HG02840 (cell line): ENCODE measurements around the gene LPCAT2.

Source experiments
- ATAC-seq: cut with Tn5 transposase; IDR thresholded peaks from one replicate; pipeline ENCODE4 v1.9.1; 2021; ENCODE audit warnings: mild to moderate bottlenecking, moderate library complexity, moderate number of reproducible peaks; ENCODE audit not compliant: unreplicated experiment, low FRiP score

LPCAT2 gene

DNA sequence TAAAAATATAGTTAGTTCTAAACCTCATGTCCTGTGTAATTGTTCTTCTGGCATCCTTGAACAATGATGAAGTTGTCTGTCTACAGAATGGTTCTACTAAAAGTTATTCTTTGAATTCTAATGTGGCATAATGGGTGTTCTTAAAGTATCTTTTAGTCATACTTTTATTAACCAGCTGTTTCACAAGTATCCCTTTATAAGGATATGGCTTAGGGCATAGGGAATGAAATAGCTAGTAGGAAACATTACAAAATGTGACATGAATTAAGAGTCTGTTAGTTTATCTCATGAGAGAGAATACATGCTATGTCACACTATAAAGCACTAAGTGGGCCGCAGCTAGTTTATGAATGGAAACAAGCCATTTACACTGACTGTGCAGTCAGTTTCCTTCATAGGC, 31.3 kb downstream of the LPCAT2 start:
- ATAC-seq, result no peak

DNA sequence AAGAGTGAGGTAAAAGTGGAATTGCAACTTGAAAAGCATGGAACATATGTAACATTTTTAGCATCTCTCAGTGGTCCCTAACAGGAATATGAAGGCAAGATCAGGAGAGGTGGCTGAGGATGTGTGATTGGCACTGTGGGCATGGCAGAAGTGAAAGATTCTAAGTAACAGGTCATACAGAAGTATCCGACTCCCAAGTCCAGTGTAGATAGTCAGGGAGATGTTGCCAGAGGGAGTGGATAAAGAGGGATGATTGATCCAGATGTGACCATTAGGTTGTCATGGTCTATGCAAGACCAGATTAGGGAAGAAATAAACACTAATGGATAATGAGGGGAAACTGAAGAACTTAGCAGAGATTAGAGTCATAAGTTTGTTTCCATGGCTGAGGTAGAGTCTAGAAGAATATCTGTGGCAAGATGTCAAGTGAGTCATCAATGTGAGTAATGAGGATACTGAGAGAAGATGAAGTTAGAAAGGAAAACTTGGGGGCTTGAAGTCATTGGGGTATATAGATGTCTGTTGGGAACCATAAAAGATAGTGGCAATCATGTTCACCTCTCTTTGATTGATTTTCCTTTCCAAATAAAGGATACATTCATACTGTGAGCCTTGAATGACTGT, 33.7 kb downstream of the LPCAT2 start:
- no peak for ATAC-seq

DNA sequence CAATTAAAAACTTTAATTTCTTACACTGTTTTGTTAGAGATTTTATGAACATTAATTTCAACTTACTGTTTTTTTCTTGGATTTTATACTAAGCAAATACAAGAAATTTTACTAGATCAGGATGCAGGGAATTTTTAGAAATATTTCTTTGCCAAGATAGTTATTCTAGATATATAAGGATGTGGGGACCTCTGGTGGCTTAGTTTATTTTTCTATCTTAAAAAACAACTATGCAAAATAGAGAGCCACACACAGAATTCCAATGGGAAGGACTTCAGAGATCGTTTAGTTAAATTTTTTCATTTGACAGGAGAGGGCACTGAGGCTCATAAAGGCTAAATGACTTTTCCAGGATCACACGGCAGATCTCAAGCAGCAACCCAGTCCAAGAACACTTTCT, 34.6 kb downstream of the LPCAT2 start:
- ATAC-seq, result no peak

DNA sequence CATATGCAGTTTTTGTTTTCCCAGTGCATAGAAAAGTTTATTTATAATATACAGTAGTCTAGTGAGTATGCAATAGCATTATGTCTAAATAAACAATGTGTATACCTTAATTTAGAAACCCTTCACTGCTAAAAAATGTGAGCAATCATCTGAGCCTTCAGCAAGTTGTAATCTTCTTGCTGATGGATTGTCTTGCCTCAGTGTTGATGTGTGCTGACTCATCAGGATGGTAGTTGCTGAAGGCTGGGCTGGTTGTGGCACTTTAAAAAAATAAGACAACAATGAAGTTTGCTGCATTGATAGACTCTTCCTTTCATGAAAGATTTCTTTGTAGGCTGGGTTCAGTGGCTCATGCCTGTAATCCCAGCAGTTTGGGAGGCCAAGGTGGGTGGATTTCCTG, 43.7 kb downstream of the LPCAT2 start:
- no peak for ATAC-seq

DNA sequence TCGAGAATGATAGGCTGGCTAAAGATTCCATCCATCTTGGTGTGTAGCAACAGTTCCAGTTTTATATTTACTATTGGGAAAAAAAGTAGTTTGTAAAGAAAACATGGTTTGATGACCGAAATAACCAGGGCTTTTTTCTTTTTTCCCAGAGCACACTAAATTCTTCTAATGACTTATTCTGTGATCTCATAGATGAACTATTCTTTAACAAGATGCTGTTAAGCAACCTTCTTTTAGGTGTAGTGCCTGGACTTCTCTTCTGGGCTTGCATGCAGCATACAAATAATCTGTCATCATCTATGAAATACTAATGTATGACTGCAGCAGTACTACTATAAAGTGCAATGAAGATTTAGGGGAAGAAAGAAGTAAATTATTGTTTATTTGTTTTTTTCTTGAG, 46.6 kb downstream of the LPCAT2 start:
- ATAC-seq, result no peak

DNA sequence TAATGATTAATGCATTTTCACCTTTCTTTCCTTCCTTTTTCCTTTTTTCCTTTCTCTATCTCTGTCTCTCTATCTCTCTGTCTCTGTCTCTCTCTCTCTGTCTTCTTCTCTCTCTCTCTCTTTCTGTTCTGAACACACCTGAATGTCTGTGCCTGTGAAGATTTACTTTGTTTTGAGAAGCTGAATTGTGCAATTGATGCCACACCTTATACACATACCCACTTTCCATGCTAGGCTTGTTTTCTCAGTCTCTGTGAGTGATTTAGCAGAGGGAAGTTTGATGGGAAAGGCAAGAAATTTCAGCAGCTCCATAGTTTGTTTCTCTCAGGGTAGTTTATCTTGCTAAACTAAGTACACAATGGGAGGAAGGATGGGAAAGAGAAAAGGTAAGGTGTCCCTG, 48.3 kb downstream of the LPCAT2 start:
- no peak for ATAC-seq

DNA sequence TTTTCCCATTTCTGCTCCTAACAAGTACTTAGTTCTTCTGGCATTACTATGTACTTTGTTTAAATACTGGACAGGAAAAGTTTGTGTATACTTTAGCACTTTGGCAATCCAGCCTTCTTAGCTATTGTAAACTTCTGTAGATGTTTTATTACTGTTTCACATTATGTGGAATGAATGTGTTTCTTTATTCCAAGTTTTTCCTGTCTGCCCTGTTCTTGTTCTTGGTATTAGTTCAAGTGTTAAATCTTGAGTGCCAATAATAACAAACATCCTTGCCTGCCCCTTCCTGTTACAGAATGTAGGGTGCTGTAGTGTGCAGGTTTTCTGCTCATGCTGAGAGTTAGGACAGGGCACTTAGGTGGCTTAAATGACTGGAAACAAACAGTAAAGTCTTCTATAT, 50.4 kb downstream of the LPCAT2 start:
- ATAC-seq, result no peak

DNA sequence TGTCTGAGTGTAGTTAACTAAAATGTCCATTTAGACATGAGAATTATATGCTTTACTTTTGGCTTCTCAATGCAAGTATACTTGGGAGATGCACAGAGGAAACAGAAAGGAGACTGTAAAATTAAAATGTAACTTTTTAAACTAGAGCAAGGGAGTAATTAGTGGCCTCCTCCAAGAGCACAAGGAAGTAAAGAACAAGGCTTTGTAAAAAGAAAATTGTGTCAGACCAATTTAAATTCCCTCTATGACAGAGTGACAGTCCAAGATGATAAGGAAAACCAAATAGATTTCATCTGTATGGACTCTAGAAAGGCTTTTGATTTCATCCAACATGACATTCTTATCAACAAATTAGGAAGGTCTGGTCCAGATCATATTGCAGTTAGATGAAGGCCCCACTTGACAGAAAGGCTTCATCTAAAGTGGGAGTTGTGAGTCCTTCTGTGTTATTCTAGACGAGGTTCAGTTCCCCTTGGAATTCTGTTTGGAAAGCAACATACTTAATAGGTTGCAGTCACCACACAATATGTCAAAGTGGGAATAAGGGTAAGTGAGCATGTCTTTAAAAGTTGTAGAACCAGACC, 51.2 kb downstream of the LPCAT2 start:
- no peak for ATAC-seq

DNA sequence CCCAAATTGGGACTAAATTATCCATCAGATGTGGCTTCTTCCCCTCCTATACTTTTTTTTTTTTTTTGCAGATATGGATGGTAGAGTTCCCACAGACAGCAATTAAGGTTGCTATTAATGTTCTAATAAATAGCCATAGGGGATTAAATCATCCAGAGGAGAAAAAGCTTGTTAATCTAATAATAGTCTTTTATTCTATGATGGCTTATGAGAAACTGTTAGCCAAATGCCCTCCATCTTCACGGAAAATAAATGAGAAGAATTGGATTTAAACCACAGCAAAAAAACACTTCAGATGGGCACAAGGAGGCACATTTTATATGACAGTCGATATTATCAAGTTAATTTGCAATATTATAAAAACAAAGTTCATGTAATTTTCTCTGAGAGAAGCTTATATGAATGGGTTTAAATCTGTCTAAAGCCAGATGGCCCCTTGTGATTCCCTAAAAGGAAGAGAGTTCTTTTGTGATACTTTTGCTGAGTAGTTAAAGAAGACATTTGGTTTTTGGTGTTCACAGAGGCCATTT, 52.5 kb downstream of the LPCAT2 start:
- ATAC-seq, result no peak

DNA sequence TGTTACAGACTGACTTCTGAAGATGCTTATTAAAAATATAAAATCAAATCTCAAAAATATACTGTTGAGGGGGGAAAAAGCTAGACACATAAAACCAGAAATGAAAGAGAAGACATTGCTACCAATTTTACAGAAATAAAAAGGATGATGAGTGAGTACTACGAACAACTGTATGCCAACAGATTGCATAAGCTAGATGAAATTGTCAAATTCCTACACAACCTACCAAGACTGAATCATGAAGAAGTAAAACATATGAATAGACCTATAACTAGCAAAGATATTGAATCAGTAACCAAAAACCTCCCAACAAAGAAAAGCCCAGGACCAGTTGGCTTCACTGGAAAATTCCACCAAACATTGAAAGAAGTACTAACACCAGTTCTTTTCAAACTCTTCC, 54.1 kb downstream of the LPCAT2 start:
- no peak for ATAC-seq

DNA sequence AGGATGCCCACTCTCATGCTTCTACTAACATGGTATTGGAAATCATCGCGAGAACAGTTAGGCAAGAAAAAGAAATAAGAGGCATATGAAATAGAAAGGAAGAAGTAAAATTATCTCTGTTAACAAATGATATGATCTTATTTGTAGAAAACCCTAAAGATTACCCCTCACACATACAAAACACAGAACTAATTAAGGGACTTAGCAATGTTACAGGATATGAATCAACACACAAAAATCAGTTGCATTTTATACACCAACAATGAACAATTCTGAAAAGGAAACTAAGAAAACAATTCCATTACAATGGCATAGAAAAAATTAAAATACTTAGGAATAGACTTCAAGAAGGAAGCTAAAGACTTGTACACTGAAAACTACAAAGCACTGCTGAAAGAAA, 54.9 kb downstream of the LPCAT2 start:
- no peak for ATAC-seq

DNA sequence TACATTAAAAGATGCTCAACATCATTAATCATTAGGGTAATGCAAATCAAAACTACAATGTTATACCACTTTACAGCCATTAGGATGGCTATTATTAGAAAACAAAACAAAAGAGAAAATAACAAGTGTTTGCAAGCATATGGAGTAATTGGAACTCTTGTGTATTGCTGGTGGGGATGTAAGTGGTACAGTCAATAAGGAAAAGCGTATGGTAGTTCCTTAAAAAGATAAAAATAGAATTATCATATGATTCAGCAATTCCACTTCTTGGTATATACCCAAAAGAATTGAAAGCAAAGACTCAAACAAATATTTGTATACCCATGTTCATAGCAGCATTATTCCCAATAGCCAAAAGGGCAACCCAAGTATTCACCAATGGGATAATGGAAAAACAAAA, 56.2 kb downstream of the LPCAT2 start:
- no peak for ATAC-seq

DNA sequence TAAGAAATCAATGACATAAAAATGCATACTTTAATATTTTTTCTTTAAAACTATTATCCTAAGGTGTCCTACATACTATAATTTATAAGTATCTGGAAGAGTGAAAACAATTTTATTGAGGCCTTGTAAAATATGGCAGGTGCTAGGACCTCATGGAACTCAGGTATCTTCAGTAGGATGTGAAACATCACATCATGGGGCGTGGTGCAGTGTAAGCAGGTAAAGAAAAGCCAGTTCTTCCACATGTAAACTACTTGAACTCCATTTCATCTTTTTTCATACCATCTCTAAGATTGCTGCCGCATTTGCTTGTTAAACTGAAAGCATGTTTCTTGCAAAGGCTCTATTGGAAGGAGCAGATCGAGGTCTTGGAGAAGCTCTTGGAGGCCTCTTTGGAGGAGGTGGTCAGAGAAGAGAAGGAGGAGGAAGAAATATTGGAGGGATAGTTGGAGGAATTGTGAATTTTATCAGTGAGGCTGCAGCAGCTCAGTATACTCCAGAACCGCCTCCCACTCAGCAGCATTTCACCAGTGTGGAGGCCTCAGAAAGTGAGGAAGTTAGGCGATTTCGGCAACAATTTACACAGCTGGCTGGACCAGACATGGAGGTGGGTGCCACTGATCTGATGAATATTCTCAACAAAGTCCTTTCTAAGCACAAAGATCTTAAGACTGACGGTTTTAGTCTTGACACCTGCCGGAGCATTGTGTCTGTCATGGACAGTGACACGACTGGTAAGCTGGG, 57.7 kb downstream of the LPCAT2 start, which contains the start of gene CAPNS2:
CAPNS2 (plus strand) TSS at position 253 of the 744 bp plus-strand sequence; CDS start at position 326, 73 bp downstream.
- ATAC-seq, result no peak

DNA sequence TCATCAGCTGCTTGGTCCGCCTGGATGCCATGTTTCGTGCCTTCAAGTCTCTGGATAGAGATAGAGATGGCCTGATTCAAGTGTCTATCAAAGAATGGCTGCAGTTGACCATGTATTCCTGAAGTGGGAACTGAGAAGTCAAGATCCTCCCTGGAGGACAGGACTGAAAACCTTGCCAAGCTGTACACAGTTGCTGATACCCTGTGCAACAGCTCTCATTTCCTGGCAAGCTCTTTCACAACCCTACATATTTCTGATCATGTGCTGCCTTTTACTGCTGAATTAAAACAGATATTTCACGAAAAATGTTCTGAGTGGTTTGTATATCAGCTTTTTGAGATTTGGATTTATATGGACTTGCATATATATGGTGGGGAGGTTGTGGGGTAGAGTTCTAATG, 58.5 kb downstream of the LPCAT2 start:
- ATAC-seq, result no peak

DNA sequence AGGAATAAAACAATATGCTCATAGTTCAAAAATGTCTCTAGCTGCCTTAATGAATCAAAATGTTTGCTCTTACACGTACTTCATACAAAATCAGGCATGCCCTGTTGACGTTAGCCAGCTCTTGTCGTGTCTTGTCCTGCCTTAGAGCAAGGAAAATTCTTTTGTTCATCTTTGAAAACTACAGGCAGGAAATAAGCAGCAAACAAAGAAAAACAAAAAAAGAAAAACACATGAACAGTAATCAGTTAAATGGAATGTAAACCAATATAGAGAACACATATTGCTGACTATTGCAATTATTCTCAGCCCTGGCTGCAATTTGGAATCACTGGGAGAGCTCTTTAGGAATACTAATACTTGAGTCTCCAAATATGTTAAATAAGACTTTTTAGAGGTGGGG, 59.3 kb downstream of the LPCAT2 start:
- ATAC-seq, result no peak

DNA sequence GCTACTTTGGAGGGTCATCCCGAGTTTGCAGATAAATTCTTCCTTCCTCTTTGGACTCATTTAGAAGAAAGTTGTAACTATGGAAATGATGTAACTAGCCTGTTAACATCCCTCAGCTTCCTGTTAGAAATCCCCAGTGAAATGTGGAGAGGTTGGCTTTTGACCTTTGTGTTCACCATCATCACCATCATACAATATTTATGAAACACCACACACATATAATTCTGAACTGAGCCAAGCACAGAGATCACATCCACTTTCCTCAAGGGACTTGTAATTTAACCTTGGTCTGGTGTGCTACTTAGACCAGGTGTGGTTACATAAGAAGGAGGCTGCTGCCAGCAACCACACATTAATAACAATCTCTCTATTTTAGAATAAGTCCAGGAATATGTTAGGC, 60.2 kb downstream of the LPCAT2 start:
- no peak for ATAC-seq

DNA sequence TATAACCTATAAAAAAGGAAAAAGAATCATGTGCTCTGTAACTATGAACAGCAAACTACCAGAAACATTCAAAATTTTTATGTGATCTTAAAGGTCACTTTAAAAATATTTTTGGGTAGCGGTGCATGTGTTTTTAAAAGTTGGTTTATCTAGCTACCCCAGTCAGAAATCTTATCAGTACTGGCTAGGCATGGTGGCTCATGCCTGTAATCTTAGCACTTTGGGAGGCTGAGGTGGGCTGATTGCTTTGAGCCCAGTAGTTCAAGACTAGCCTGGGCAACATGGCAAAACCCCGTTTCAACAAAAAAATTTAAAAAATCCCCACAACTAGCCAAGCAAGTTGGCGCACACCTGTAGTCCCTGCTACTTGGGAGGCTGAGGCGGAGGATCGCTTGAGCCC, 61.3 kb downstream of the LPCAT2 start:
- no peak for ATAC-seq

DNA sequence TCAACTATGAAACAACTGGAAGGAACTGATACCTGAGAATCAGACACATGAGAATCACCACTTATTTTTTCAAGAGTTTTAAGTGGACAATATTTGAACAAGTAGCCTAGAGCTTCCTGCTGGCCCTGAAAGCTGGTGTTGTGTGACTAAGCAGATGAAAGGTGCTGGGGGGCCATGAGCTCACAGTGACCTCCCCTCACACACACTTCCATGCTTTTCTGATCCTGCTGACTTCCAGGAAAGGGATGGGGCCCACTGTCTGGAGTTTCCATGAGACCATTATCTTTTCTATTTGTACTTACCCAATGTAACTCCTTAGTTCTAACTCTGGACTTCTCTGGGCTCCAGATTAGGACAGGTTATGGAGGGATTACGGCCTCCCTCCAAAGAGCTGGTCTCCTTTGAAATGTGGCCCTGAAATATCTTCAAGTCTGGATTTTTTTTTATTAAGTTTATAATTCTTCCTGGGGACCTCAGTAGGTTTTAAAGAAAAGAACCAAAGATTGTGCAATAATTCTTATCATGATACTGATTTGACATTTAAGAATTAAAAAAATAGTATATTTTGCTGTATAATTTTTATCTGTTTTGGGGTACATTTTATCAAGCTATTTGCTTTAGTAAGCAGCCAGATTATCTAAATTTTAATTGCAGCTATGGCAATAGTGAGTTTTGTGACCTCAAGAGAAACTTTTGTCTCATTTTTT, 62.5 kb downstream of the LPCAT2 start:
- no peak for ATAC-seq

DNA sequence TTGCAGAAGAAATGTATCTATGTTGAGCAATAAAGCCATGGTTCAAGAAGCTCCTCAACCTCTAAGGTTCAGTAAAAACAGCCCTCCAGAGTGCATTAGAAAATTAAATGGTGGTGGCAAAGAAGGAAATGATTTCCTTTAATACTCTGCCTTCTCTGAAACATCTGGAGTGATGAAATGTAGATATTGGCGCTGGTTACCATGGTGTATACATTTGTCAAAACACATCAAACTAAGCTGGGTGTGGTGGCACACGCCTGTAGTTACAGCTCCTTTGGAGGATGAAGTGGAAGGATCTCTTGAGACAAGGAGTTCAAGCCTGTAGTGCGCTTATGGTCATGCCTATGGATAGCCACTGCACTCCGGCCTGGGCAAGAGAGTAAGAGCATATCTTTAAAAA, 63.6 kb downstream of the LPCAT2 start:
- ATAC-seq, result no peak

DNA sequence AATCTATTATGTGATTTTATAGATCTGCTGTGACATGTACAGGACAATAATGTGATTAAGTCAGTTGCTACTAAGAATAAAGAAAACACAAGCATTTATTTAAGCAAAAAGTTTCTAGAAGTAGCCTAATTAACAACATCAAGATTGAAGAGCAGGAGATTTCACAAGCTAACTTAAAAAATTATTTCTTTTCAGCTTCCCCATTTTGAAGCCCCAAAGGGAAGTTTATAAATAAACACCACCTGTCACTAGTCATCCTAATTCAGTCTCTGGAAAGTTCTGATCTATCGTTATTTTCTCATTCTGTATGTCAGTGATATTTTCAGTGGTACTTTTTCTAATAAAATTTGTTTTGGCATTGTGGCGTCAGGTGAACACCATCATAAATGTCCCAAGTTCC, 65.9 kb downstream of the LPCAT2 start:
- ATAC-seq, result no peak

DNA sequence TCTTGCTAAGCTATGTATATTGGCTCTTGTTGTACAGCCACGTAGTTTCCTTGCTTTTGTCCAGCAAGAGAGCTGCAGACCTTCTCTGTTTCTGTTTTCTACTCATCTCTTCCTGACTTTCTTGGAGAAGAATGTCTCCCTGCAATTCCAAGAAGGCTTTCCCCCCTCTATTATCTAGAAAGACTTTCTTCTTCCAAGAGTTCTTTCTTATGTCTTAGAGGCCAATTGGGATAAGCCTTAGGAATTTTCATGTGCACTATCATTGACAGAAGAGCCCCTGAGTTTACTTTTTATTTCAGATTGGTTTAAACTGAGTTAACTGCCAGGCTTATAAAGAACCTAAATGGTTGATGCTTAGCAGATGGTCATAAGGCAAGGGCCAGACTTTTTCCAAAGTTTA, 66.6 kb downstream of the LPCAT2 start:
- no peak for ATAC-seq
